B cell (primary cell): ENCODE results near the gene NBEAL1. TPM values are rescaled to one million over a fixed set of nuclear protein-coding genes. Genes with fewer than 3 reads are reported as not detected.

Experiments
- ATAC-seq: fragments of 200-7000 bp; cut with Tn5 transposase; one replicate; pipeline ENCODE4 v1.10.0; 2021; ENCODE audit warnings: low read depth, mild to moderate bottlenecking, moderate number of reproducible peaks, moderate library complexity
- CTCF ChIA-PET: fragments of 350-600 bp; sonication (Branson Sonifier 250); formaldehyde crosslinking; loops from one replicate; lab custom pipeline; 2021; ENCODE audit warnings: antibody characterized with exemption, inconsistent platforms; lab: Charles Lee
- POLR2A ChIA-PET: fragments of 350-600 bp; sonication (Branson Sonifier 250); formaldehyde crosslinking; loops from one replicate; lab custom pipeline; 2021; ENCODE audit warnings: antibody characterized with exemption; lab: Charles Lee
- DNase-seq: peaks from one replicate; pipeline ENCODE4 v3.0.0; 2013
- H2AFZ ChIP-seq: 2 replicates; pipeline ENCODE4 v1.6.1; 2012; ENCODE audit warnings: mild to moderate bottlenecking, low read depth, low read length; ENCODE audit not compliant: insufficient read depth, poor library complexity, severe bottlenecking
- H3K27ac ChIP-seq, 2 donors: 1 replicate in 1 of 2; 2 replicates in 1 of 2; pipeline ENCODE4 v1.5.1; 2012 to 2013; ENCODE audit warnings: low read length in 2 of 2, mild to moderate bottlenecking in 2 of 2, moderate library complexity in 1 of 2
- H3K27me3 ChIP-seq, 4 experiments: fragments of 200-600 bp in 1 of 4; sonication (generic) in 1 of 4; replicated peaks in 1 of 4; 1 replicate in 2 of 4; 2 replicates in 2 of 4; pipeline versions ENCODE4 v1.6.1 to v1.7.0; 2013 to 2016; ENCODE audit warnings: low read length in 3 of 4, mild to moderate bottlenecking in 2 of 4, mixed read lengths in 1 of 4, moderate library complexity in 1 of 4; ENCODE audit not compliant: insufficient read depth in 4 of 4, control insufficient read depth in 3 of 4; ENCODE audit errors: control extremely low read depth in 1 of 4
- H3K36me3 ChIP-seq, 2 experiments: replicated peaks in 1 of 2; 1 replicate in 1 of 2; 2 replicates in 1 of 2; pipeline versions ENCODE4 v1.6.1 to v1.7.1; 2013; ENCODE audit warnings: low read length in 1 of 2; ENCODE audit not compliant: insufficient read depth in 2 of 2, control insufficient read depth in 1 of 2; ENCODE audit errors: control extremely low read depth in 1 of 2, extremely low read depth in 1 of 2
- H3K4me1 ChIP-seq, 2 donors: fragments of 200-600 bp in 1 of 2; sonication (generic) in 1 of 2; 1 replicate in 1 of 2; 2 replicates in 1 of 2; pipeline versions ENCODE4 v1.5.1 to v1.6.1; 2013 to 2017; ENCODE audit warnings: low read length in 2 of 2; ENCODE audit not compliant: control insufficient read depth in 2 of 2, insufficient read depth in 2 of 2
- H3K4me2 ChIP-seq: replicated peaks from 2 replicates; pipeline ENCODE3; 2012; ENCODE audit warnings: mild to moderate bottlenecking, low read depth, low read length; ENCODE audit not compliant: poor library complexity, severe bottlenecking
- H3K4me3 ChIP-seq, 5 experiments: fragments of 200-600 bp in 1 of 5; sonication (generic) in 1 of 5; 1 replicate in 3 of 5; 2 replicates in 2 of 5; pipeline versions ENCODE4 v1.5.1 to v1.7.0; 2011 to 2016; ENCODE audit warnings: low read length in 4 of 5, mild to moderate bottlenecking in 4 of 5, low read depth in 2 of 5, control low read depth in 1 of 5, moderate library complexity in 1 of 5; ENCODE audit not compliant: insufficient read depth in 1 of 5; ENCODE audit errors: control extremely low read depth in 1 of 5, extremely low read depth in 1 of 5
- H3K79me2 ChIP-seq: fragments of 200-600 bp; sonication (generic); one replicate; pipeline ENCODE4 v1.6.0; 2016; ENCODE audit warnings: low read length; ENCODE audit not compliant: control insufficient read depth, insufficient read depth
- H3K9ac ChIP-seq: fragments of 200-600 bp; sonication (generic); 2 replicates; pipeline ENCODE4 v1.6.1; 2017; ENCODE audit warnings: mild to moderate bottlenecking, low read length, moderate library complexity
- H3K9me3 ChIP-seq, 3 donors: one replicate each; pipeline versions ENCODE4 v1.6.1 to v1.7.1; 2013; ENCODE audit warnings: low read length in 2 of 3; ENCODE audit not compliant: control insufficient read depth in 2 of 3, insufficient read depth in 1 of 3; ENCODE audit errors: control extremely low read depth in 1 of 3
- H4K20me1 ChIP-seq: 2 replicates; pipeline ENCODE4 v1.6.0; 2012; ENCODE audit warnings: mild to moderate bottlenecking, low read length; ENCODE audit not compliant: insufficient read depth, control insufficient read depth, poor library complexity, severe bottlenecking
- H3K27ac Mint-ChIP-seq: one replicate; pipeline ENCODE4 v1.8.0; 2021; ENCODE audit warnings: mixed read lengths
- H3K27me3 Mint-ChIP-seq: one replicate; pipeline ENCODE4 v1.8.0; 2021; ENCODE audit warnings: mixed read lengths
- H3K4me1 Mint-ChIP-seq: one replicate; pipeline ENCODE4 v1.8.0; 2021; ENCODE audit warnings: mixed read lengths
- H3K4me3 Mint-ChIP-seq: one replicate; pipeline ENCODE4 v1.8.0; 2021; ENCODE audit warnings: mixed read lengths
- H3K9me3 Mint-ChIP-seq: one replicate; pipeline ENCODE4 v1.8.0; 2022; ENCODE audit warnings: mixed read lengths; ENCODE audit not compliant: insufficient read depth
- CTCF ChIP-seq: fragments of 200-600 bp; IDR thresholded peaks from one replicate; pipeline ENCODE4 v1.8.0; 2022; ENCODE audit warnings: antibody characterized with exemption, mild to moderate bottlenecking
- EZH2 ChIP-seq: IDR thresholded peaks from 2 replicates; pipeline ENCODE4 v1.6.1; 2012; ENCODE audit warnings: borderline replicate concordance, low read depth, mild to moderate bottlenecking, moderate library complexity, low read length; ENCODE audit not compliant: insufficient read depth, poor library complexity, severe bottlenecking
- WGBS: methylation state at CpG from one replicate; pipeline ENCODE4 v1.1.5; 2013; ENCODE audit warnings: missing lambda C conversion rate; ENCODE audit not compliant: insufficient coverage; 5-methylcytosine and 5-hydroxymethylcytosine counted together
- intact Hi-C: fragments of 100-400 bp; cut with micrococcal nuclease; formaldehyde crosslinking; loops from one replicate; pipeline ENCODE4 v1.10.0; 2022
- polyA plus RNA-seq: library from polyadenylated mRNA; depleted of rRNA; stranded (reverse); fragments of >200 nt; gene quantifications from 2 replicates; pipeline ENCODE4 v1.2.3, GENCODE V29; 2012
- total RNA-seq, 2 donors: library from RNA; stranded (reverse); fragments of 120-200 nt in 1 of 2; gene quantifications; 1 replicate in 1 of 2; 2 replicates in 1 of 2; pipeline versions ENCODE4 v1.2.3 to v1.2.4, GENCODE V29; 2013 to 2022

NBEAL1 gene
- total and polyA plus RNA-seq, 2 donors (not counting 1 experiment from before 2014, with no cell fraction given) = 2.2 to 22.0 TPM

- ATAC-seq = no peak
- H3K9me3 Mint-ChIP-seq = no peaks in the 10 kb centered on the region
- H3K4me1 ChIP-seq = no peaks in the 10 kb centered on the region
- TF ChIP-seq EZH2 (no peak), CTCF (no peak)
- H3K4me1 Mint-ChIP-seq = no peaks in the 10 kb centered on the region
- H3K27ac Mint-ChIP-seq = no peak overlapping the region
- no peak overlapping the region for H3K4me3 Mint-ChIP-seq
- H2AFZ ChIP-seq = no peak overlapping the region
- intact Hi-C loops = no loop called here
- H3K36me3 ChIP-seq = peaks cover 0 to 6% of the 10 kb centered on the region in 2 experiments
- no peak overlapping the region for H3K4me2 ChIP-seq
- H3K27me3 ChIP-seq = no peaks in the 10 kb centered on the region
- H3K4me3 ChIP-seq = no peak overlapping the region
- H3K27ac ChIP-seq = no peak overlapping the region
- CTCF ChIA-PET = no interaction called here
- no peaks in the 10 kb centered on the region for H3K9me3 ChIP-seq
- WGBS = 86% methylated on average over 1 of the region's 2 CpGs
- no peaks in the 10 kb centered on the region for H3K79me2 ChIP-seq
- H3K27me3 Mint-ChIP-seq = no peaks in the 10 kb centered on the region
- POLR2A ChIA-PET = no interaction called here
- H4K20me1 ChIP-seq = no peaks in the 10 kb centered on the region
- no peak overlapping the region for H3K9ac ChIP-seq
- DNase-seq = no peak
Measured at GRCh38 chr2:203040966-203041521, 26.4 kb downstream of the NBEAL1 start.

GRCh38 chr2:203042178-203042577, 27.5 kb downstream of the NBEAL1 start:
- no peaks in the 10 kb centered on the region for H3K27me3 Mint-ChIP-seq
- no peak overlapping the region for H2AFZ ChIP-seq
- 92% methylated on average over 2 of the region's 4 CpGs for WGBS
- H3K36me3 ChIP-seq = peaks cover 0 to 6% of the 10 kb centered on the region in 2 experiments
- POLR2A ChIA-PET = no interaction called here
- TF ChIP-seq EZH2 = no peak
- no peak for TF ChIP-seq CTCF
- H3K4me3 Mint-ChIP-seq = no peak overlapping the region
- no peak overlapping the region for H3K27ac Mint-ChIP-seq
- CTCF ChIA-PET = interaction anchor here (1.1 kb wide), 1 partner anchor 11 kb away, joined by 3 read pairs; no protein-coding TSS in a partner anchor
- no peaks in the 10 kb centered on the region for H3K27me3 ChIP-seq
- no peaks in the 10 kb centered on the region for H3K4me1 ChIP-seq
- no peaks in the 10 kb centered on the region for H4K20me1 ChIP-seq
- no peaks in the 10 kb centered on the region for H3K4me1 Mint-ChIP-seq
- no peak overlapping the region for H3K9ac ChIP-seq
- H3K9me3 Mint-ChIP-seq = no peaks in the 10 kb centered on the region
- H3K79me2 ChIP-seq = no peaks in the 10 kb centered on the region
- no peak overlapping the region for H3K4me3 ChIP-seq
- DNase-seq (no peak), ATAC-seq (no peak)
- peaks cover 0 to 1% (median 0%) of the 10 kb centered on the region in 3 donors for H3K9me3 ChIP-seq
- intact Hi-C loops = no loop called here
- H3K4me2 ChIP-seq = no peak overlapping the region
- H3K27ac ChIP-seq = no peak overlapping the region
